Measurements from ENCODE around the gene ZCCHC3.

DNA sequence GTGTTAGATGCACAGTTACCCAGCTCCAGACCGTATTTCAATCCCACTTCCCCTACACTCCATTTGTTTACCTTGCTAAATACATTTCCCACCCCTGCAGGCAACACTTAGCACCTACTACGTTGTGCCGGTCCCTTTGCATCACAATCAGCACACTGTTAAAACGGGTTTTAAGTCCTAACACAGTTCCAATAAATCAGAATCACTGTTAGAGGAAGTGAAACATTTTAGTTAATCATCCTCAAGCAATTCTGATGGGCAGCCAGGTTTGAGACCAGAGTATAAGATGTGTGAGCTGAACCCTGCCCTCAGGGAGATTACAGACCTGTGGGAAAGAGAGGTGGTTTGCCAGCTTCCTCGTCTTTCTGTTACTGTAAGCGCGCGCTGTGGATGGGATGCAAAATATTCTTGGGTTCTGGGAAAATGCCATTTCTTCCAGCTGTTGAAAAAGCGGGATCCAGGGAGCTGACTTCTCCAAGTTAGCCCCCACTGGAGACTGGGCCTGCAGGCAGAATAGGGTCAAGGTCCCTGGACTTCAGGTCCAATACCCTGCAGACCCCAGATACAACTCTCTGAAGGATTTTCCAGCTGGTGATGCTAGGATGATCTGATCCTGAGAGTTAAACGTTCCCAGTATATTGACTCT lies 3.1 kb downstream of the ZCCHC3 start:
- no peak for TF ChIP-seq POLR2AphosphoS5 (IDR thresholded peaks at IDR 0.05; ENCODE audit: low read depth, low read length)
- TF ChIP-seq POLR2A (IDR thresholded peaks at IDR 0.05; ENCODE audit: low read depth, low read length) = 0 out of 2 replicates have a peak, but pooled peaks have one; percentile 11
